NCI-H128 (cell line): Measurements from ENCODE around the gene IL10.
"Not testable (repeated sequence)": the region's sequence is repeated elsewhere in the genome, so short reads cannot be mapped to it uniquely, and the experiment has no call there.

ENCODE experiments used
- DNase-seq: peaks from one replicate; lab custom pipeline; 2025; ENCODE audit not compliant: unreplicated experiment; lab: John Stamatoyannopoulos, UW

IL10 gene

DNA sequence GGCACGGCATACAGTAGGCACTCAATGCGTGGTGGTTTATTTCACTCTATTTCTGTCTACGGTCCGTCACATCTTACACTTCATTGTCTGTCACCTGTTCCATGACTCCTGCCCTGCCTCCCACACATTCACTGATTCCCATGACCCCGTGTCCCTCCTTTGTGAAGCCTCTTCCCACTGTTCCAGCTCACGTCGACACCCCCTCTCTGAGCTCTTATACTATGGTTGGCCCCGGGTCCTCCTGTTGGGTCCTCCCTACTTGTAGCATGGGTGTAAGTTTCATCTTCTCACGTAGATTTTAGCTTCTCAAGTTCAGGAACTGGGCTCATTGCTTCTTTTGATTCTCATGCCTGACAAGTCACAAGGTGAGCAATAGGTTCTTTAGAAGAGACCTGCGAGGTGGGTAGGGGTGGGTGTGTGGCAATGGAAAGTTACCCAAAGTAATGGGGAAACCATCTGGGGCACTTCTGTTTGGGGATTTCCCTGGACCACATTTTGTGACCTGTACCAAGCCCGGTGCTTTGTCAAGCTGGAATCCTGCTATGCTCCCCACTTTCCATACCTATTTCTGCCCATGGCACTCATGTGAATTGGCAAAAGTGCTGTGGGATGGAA lies 22.1 kb upstream of the IL10 start:
- DNase-seq, result no peak

DNA sequence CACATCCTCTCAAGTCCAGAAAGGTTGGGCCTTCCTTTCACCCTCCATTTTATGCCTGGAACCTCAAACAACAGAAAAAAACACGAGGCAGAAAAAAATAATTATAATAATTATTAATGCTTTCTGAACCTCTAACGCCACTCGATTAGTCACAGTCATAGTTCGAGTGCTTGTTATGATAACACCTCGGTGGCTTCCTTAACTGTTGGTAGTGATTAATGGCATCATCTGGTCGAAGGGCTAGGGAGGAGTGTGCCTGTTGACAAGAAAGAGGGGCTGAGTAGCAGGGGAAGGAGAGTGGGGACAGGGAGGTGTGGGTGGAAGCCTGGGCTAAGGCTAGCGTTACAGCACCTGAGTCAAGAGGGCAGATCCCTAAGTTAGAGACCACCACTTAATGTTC lies 21.3 kb upstream of the IL10 start:
- DNase-seq, result no peak

DNA sequence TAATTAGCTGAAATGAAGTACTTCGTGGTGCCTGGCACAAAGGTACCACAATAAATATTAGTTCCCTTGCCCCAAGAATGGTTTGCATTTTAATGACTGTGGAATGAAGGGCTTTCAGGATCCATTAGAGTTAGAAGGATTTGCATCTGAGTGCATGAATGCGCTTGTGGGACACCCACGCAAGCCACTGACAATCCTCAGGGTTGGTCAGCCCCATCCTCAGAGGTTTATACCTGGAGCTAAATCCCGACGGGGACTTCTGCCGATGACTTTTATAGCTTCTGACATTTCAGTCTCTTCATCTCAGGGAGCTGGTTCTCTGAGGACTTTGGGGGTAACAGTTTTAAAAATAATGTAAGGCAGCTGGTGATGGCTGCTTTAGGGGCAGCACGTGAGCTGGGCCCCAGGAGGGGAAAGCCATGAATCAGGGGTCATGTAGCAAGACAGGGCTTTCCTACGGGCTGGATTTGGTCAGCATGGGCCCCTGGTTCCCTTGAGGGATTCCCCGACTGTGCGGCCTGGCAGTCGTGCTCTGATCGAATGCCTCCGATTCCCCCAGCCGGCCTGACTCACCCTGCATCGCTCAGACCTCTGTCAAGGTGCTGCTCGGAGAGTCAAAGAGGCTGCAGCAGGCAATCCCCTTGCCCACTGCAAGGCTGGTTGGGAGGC lies 20.8 kb upstream of the IL10 start:
- DNase-seq, result no peak

DNA sequence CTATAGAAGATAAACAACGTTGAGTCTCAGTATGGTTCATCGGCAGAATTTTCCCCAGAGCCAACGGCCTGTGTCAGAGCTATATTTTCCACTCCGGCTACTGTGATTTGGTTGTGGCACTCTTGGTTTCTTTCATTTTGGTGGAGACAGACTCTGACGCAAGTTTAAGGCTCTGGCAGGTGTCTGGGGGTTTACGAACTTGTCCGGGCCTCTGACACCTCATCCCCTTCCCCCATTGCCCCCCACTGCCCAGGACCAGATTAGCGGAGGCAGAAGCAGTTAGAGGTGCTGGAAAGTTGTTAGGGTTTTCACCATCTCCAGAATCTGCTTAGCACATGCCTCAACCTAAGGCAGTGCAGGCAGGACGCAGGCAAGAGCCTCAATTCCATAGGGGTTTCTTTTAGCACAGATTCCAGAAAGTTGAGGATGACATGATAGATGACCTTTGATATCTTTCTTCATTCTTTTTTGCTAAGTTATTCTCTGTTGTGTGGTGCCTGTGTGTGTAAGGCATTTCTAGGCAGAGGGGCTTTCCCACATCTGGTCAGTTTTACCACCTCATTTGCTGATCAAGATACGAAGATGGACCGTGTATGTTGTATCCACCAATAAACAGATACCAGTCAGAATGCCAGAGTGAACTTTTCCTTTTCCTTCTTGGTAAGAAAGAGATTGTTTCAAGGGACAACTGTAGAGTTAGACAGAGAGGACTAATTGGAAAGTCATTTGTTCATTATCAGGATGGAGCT lies 18.4 kb upstream of the IL10 start:
- no peak for DNase-seq

DNA sequence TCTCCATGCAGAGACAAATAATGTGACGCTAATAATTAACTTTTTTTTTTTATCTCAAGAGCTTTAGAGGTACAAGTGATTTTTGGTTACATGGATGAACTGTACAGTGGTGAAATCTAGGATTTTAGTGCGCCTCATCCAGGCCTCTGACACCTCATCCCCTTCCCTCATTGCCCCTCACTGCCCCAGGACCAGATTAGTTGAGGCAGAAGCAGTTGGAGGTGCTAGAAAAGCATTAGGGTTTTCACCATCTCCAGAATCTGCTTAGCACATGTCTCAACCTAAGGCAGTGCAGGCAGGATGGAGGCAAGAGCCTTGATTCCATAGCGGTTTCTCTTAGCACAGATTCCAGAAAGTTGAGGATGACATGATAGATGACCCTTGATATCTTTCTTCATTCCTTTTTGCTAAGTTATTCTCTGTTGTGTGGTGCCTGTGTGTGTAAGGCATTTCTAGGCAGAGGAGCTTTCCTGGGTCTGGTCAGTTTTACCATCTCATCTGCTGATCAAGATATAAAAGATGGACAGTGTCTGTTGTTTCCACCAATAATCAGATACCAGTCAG lies 16.3 kb upstream of the IL10 start:
- no peak for DNase-seq

DNA sequence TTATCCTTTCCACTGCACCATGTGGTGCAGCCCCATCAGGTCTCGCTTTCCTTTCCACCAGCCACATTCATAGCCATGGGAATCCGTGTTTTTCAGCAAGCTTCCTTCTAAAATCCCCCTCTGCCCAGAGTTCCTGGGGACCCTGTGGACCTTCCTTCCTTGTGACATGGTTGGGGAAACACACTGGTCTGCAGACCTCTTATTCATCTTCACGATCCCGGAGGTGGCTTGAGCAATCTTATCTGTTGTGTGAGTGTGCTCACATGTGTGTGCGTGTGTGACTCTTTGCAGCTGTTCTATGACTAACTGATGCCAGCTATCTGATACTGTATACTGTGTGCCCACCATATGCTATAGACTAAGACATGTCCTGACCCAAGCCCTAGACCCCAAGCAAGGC lies 15.6 kb upstream of the IL10 start:
- no peak for DNase-seq

DNA sequence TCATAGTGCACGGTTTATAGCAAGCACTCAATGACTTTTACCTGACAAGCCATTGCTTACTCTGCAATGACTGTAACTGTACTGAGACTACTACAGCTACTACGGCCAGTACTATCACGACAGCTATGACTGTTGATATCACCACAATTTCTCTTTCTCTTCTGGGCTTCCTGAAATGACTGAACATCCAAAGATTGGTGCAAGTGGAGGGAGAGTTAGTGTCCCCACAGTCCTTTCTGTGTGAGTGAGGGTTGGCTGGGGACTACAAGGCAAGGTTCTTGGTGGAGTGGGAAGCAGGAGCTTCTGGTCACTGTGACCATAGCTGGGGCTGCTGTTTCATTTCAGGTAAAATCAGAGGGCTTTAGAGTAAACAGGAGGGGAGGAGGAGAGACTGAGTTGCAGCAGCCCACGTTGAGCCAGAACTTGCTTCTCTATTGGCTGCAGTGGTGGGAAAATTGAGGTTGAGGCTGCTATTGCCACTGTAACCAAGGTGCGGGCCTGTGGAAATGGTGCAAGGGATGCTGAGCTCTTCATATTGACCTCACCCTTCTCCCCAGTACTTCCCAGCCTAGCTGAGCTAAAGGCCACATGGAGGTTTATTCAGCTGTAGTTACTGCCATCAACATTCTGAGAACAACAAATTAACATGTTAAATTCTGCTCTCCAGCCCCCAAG lies 14.1 kb upstream of the IL10 start:
- DNase-seq, result no peak

DNA sequence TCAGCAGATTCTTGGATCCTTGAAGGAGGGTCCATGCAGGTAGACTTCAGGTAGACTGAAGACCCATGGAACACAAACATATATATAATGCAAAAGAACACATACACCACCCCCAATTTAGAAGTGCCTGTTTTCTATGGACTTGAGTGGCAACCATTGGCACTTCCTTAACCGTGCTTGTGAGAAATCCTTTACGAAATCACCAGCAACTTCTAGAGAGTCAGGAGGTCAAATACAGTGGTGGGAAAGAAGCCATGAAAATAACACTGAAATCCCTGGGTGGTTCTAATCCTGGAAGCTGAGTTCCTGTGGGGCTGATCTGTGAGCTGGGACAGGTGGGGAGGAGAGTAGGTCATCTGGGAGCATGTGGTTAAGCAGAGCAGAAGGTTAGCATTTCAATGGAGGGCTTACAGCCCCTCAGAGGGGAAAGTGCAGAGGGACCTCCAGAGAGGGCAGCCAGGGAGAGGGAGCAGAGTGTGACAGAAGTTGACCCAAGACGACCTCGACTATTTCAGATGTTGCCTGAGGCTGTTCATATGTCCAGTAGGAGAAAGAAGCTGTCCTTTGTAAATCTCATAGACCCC lies 13.0 kb upstream of the IL10 start:
- DNase-seq, result no peak

DNA sequence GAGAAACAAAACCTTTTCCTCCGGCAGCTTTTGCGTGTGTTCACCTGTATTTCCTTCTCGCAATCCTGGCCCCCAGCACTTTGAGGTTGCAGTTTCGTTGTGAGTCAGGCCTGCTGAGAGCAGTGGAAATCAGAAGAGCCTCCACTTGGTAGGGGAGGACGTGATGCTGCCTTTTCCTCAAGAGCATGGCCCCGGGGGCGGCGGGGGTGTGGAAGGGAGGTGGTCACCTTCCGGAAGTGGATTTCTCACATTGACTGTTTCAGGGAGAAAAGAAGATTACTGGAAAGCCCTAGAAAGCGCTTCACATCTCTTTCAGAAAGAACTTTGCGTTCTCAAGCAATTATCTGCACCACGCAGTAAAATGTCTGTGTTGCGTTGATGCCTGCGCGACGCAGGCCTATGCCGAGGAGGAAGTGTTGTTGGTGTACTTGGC lies 12.2 kb upstream of the IL10 start:
- no peak for DNase-seq

DNA sequence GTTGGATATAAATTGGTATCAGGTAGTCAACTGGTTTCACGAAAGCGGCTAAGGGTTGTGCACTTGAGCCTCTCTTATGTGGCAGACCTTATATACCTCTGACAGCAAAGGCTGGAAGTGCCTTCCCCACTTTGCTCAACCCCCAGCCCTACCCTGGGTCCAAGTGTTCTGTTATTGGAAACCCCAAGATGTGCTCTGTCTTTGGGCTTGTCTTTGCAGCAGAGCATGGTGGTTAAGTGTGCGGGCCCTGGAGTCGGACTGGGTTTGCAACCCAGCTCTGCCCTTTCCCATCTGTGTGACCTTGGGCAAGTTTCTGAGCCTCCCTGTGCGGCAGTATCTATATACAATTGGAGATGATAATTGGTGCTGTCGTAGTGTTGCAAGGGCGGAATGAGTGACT lies 11.2 kb upstream of the IL10 start:
- no peak for DNase-seq

DNA sequence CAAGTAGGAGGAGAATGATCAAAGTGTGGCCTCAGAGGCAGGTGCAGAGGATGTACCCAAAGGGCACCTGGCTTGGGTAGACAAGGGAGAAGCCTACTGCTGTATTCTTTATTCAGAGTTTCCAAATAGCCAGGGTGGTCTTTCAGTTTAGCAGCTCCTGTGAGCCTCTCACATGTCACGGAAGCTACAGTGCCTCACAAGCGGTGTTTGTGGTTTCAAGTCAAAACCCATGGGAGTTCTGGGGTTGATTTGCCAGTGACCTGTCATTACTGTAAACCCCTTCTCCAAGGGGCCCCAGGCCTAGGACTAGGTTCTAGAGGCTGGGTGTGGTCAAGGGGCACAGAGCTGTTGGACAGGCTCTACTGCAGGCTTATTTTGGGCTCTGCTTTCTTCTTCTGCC lies 10.2 kb upstream of the IL10 start:
- no peak for DNase-seq

DNA sequence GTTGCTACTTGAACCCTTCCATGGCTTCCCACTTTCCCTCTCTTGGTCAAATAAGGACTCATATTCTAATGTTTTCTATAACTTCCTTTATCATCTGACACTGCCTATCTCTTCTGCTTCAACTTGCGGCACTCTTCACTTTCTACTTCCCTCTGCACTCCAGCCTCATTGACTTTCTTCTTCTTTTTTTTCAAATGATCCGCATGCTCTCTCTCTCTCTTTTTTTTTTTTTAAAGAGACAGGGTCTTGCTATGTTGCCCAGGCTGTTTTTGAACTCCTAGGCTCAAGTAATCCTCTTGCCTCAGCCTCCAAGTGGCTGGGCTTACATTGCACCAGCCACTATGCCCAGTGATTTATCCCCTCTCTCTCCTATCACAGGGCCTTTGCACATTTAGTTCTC lies 7.3 kb upstream of the IL10 start:
- DNase-seq, result no peak

DNA sequence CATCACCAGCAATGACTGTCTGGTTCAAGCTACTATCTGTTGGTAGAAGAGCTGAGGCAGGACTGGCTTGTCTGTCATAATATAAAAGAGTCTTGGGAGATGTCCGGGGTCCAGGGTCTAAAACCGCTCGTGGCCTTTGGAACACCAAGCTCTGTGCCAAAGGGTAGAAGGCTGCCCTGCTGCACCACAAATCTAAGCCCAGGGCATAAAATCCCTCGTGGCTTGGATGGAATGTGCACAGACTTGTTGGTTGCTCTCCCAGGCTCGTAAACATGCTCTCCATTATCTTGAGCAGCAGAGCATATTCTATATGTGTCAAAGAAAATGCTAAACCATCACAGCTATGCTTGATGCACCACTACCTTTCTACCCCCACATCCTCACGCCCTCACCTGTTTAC lies 6.6 kb upstream of the IL10 start:
- DNase-seq, result not testable (repeated sequence)

DNA sequence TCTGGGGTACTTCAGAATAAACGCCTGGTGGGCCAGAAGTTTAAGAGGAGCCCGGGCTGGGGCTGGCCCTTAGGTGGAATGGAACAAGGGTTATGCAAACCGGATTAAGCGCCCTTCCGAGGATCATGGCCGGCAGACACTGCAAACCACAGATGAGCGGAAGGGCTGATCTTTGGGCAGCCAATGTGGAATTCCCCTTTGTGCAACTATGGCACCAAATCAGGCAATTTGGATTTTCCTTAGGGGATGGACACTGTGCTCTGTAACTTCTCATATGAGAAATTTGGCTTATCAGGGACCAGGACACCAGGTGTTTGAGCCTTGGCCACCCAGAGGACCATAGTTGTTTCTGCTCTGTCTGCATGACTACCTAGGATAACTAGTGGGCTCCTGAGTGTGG lies 5.7 kb upstream of the IL10 start:
- no peak for DNase-seq

DNA sequence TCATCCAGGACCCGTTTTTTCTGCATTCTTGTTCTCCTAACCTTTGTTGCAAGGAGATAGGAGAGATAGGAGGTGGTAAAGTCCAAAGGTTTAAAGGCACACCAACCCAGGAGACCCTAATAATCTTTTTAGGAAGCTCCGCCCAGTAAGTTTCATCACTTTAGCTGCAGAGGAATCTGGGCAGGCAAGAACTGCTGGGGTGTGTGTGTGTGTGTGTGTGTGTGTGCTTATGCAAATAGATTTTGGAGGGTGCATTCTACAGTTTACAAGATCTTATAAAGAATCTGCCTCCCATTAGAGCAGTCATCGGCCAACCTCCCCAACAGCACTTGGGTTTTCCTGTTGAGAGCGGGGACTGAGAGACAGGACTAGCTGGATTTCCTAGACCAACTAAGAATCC lies 3.9 kb upstream of the IL10 start:
- DNase-seq, result no peak

DNA sequence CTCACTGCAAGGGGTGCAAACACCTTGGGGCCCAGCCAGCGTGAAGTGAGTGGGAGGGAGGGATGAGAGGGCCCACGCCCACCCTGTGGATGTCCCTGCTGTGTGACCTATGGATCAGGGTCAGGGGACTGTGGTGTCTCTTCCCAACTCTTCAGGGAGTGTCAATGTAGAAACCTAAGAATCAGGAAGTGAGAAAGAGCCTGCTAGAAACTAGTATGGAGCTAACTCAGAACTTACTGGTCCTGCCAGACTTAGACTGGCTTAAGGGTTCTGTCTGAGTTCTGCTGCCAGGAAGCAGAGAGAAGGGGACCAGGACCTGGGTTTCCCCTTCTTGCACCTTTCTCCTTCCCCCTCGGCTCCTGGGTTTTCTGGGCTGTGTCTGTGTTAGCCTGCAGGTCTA lies 1.8 kb upstream of the IL10 start:
- no peak for DNase-seq

DNA sequence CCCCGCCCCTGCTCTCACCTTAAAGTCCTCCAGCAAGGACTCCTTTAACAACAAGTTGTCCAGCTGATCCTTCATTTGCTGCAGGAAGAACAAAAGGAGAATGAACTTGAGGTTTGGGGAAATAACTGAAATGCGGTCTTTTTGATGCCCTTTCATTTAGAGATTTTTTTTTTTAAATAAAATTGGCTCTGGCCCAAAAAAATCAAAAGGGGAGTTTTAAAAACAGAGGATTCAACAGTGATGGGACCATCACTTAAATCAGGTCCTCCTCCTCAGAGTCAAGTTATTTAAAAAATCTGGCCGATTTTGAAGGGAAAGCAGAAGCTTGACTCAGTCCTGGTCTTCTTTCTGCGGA lies 979 bp downstream of the IL10 start:
- DNase-seq, result no peak

DNA sequence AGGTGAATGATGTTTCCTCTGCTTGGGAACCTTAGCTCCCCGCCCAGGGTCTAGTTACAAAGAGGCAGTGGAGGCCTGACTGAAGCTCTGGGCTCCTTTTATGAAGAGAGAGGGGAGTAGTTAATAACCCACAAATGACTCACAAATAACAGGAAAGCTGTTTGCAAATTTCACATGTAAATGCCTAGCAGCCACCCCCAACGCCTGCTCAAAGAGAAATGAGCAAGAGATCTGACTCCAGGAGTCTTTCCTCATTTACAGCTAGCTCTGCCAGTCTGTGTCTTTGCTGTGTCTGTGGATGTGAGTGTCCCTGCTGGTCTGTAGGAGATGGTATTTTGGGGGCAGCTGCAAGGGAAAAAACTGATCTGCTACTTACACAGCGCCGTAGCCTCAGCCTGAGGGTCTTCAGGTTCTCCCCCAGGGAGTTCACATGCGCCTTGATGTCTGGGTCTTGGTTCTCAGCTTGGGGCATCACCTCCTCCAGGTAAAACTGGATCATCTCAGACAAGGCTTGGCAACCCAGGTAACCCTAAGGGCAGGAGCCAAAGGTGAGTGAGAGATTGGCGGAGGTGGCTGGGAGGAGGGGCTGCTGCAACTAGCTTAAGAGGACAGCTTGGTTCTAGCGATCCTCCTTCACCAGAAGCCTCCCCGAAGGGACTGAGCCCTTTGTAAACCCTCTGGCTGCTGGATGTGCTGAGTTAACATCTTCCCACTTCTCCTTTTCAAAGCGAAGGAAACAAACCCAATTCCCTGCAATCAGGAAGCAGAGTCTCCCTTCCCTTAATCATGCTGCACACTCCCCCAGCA lies 1.6 kb downstream of the IL10 start, which contains the start of gene IL19:
IL19 (plus strand) TSS at position 243 of the 807 bp plus-strand sequence. CDS start 65,890 bp downstream, outside the sequence.
- no peak for DNase-seq

DNA sequence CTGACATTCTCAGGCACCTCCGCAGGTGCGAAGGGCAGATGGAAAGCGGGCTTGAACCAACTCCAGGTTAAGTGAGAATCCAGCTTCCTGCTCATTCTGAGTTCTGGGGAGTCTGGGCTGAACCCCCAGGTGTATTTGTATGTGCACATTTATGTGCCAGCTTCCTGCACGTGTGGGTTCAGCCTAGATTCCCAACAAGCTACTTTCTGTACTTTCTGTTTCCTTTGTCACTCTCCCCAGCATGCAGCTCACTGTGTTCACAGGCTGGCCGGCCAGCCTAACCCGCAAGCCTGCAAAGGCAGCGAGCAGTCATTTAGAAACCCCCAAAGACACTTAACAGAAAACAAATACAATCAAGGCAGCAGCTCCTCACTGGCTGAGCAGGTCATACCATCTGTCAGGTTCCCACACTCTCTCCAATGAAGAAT lies 3.0 kb downstream of the IL10 start:
- no peak for DNase-seq
